OCI-LY7 (cell line): ENCODE results near the gene SPON1. TPM values are rescaled to one million over a fixed set of nuclear protein-coding genes. Genes with fewer than 3 reads are reported as not detected.
A peak's percentile ranks its signal among the peaks of the same experiment; 100 is the strongest.
"Not testable (repeated sequence)": the region's sequence is repeated elsewhere in the genome, so short reads cannot be mapped to it uniquely, and the experiment has no call there.

Experiments used
- BruUV-seq: library from RNA; stranded (reverse); fragments of 400-500 nt; replicated peaks from 2 replicates; lab custom pipeline; 2021; lab: Mats Ljungman, UMichigan
- CTCF ChIA-PET: fragments of 300-600 bp; sonication (Branson Sonifier 250); formaldehyde crosslinking; loops from one replicate; lab custom pipeline; 2022; ENCODE audit warnings: antibody characterized with exemption; ENCODE audit not compliant: unreplicated experiment; lab: Charles Lee
- POLR2A ChIA-PET: fragments of 300-600 bp; sonication (Branson Sonifier 250); formaldehyde crosslinking; loops from one replicate; lab custom pipeline; 2022; ENCODE audit warnings: antibody characterized with exemption; lab: Charles Lee
- DNase-seq: peaks from one replicate; pipeline ENCODE4 v3.0.0-alpha.2; 2015; ENCODE audit warnings: low spot score
- H2AFZ ChIP-seq: fragments of 200-600 bp; sonication (generic), shearing (Covaris generic); 2 replicates; pipeline ENCODE4 v1.6.1; 2014; ENCODE audit warnings: mild to moderate bottlenecking, antibody characterized with exemption, low read length, moderate library complexity
- H3K27ac ChIP-seq: fragments of 200-600 bp; sonication (generic); 2 replicates; pipeline ENCODE4 v1.5.1; 2014; ENCODE audit warnings: mixed run types, low read depth, mild to moderate bottlenecking, moderate library complexity, low read length, inconsistent platforms; ENCODE audit not compliant: poor library complexity, severe bottlenecking
- H3K36me3 ChIP-seq: fragments of 200-600 bp; sonication (generic); 2 replicates; pipeline ENCODE4 v1.6.1; 2014; ENCODE audit warnings: mild to moderate bottlenecking, antibody characterized with exemption, low read length, moderate library complexity, mixed read lengths; ENCODE audit not compliant: insufficient read depth
- H3K4me1 ChIP-seq: fragments of 200-600 bp; sonication (generic); 2 replicates; pipeline ENCODE4 v1.5.1; 2014; ENCODE audit warnings: mild to moderate bottlenecking, low read length; ENCODE audit not compliant: insufficient read depth, poor library complexity, severe bottlenecking
- H3K4me2 ChIP-seq: fragments of 200-600 bp; sonication (generic); 2 replicates; pipeline ENCODE4 v1.6.1; 2014; ENCODE audit warnings: mild to moderate bottlenecking, low read length
- H3K4me3 ChIP-seq: fragments of 200-600 bp; sonication (generic); 2 replicates; pipeline ENCODE4 v1.5.1; 2014; ENCODE audit warnings: mild to moderate bottlenecking, low read depth, low read length; ENCODE audit not compliant: poor library complexity, severe bottlenecking
- H3K79me2 ChIP-seq: fragments of 200-600 bp; sonication (generic); 2 replicates; pipeline ENCODE4 v1.6.1; 2016; ENCODE audit warnings: low read depth, mild to moderate bottlenecking, low read length, moderate library complexity, mixed read lengths; ENCODE audit not compliant: insufficient read depth
- H3K9me2 ChIP-seq: fragments of 200-600 bp; sonication (generic); 2 replicates; pipeline ENCODE4 v1.6.1; 2016; ENCODE audit warnings: mild to moderate bottlenecking, low read length, mixed read lengths; ENCODE audit not compliant: insufficient read depth
- H3K9me3 ChIP-seq: fragments of 200-600 bp; sonication (generic); 2 replicates; pipeline ENCODE4 v1.6.1; 2014; ENCODE audit warnings: mild to moderate bottlenecking, mixed run types, low read length, mixed read lengths
- H4K20me1 ChIP-seq: fragments of 200-600 bp; sonication (generic); 2 replicates; pipeline ENCODE4 v1.6.1; 2014; ENCODE audit warnings: mild to moderate bottlenecking, antibody characterized with exemption, low read length, moderate library complexity, mixed read lengths; ENCODE audit not compliant: insufficient read depth
- CTCF ChIP-seq: fragments of 200-600 bp; sonication (generic); conservative IDR thresholded peaks from 2 replicates; pipeline ENCODE4 v1.5.1; 2014; ENCODE audit warnings: mild to moderate bottlenecking, antibody characterized with exemption, low read length, moderate library complexity, mixed read lengths
- EZH2phosphoT487 ChIP-seq: fragments of 200-600 bp; sonication (generic); IDR thresholded peaks from 2 replicates; pipeline ENCODE4 v1.6.1; 2018; ENCODE audit warnings: low read depth, borderline replicate concordance, mild to moderate bottlenecking, mixed run types, antibody characterized with exemption, low read length, moderate library complexity, mixed read lengths
- intact Hi-C: fragments of 100-400 bp; cut with micrococcal nuclease; formaldehyde crosslinking; loops from one replicate; pipeline ENCODE4 v1.10.0; 2022; ENCODE audit not compliant: unreplicated experiment
- total RNA-seq, 2 experiments: library from RNA; depleted of rRNA in 1 of 2; stranded (reverse); fragments of >200 nt in 1 of 2; shearing (Covaris generic) in 1 of 2; gene quantifications; 2 replicates each; pipeline ENCODE4 v1.2.3, GENCODE V29; 2014 to 2022

Gene SPON1
- total RNA-seq, 2 experiments from 2014 or later, result 0.38 TPM; not detected in 1

GRCh38 chr11:13929395-13929891 is 33.1 kb upstream of the SPON1 start:
- Histone ChIP-seq H3K79me2 (no peaks in the 10 kb centered on the region), H3K4me3 (no peak overlapping the region), H3K27ac (peak overlapping the region; percentile 40), H3K4me2 (peak overlapping the region; percentile 33), H3K4me1 (peaks cover 70% of the 10 kb centered on the region), H4K20me1 (no peaks in the 10 kb centered on the region), H3K36me3 (no peaks in the 10 kb centered on the region; the same call in 1 of the 2 replicates), H3K9me2 (no peaks in the 10 kb centered on the region), H3K9me3 (no peaks in the 10 kb centered on the region; the same call in 1 of the 2 replicates), H2AFZ (peak overlapping the region; percentile 71)
- no TSS peak for BruUV-seq
- no peak for DNase-seq
- no peak for TF ChIP-seq EZH2phosphoT487
- no peak for TF ChIP-seq CTCF
- intact Hi-C loops, result loop anchor here (10.0 kb wide), 1 partner anchor 265 kb away; the partner anchor contains the start of gene FAR1
- CTCF ChIA-PET, result no interaction called here
- POLR2A ChIA-PET, result interaction anchor here (0.6 to 0.9 kb wide), 3 partner anchors 16 to 300 kb away, joined by 3 to 4 read pairs (median 4); no protein-coding TSS in a partner anchor

- H3K36me3 ChIP-seq, result no peaks in the 10 kb centered on the region; the same call in 1 of the 2 replicates
- no peak overlapping the region for H3K27ac ChIP-seq
- H4K20me1 ChIP-seq, result no peaks in the 10 kb centered on the region
- BruUV-seq, result no TSS peak
- H3K79me2 ChIP-seq, result no peaks in the 10 kb centered on the region
- CTCF ChIA-PET, result interaction anchor here (0.6 to 0.7 kb wide), 2 partner anchors 8 to 45 kb away, joined by 3 to 4 read pairs; no protein-coding TSS in a partner anchor
- POLR2A ChIA-PET, result interaction anchor here (0.9 to 1.4 kb wide), 7 partner anchors 9 to 70 kb away, joined by 3 to 6 read pairs (median 3); no protein-coding TSS in a partner anchor
- H3K4me1 ChIP-seq, result peaks cover 51% of the 10 kb centered on the region
- TF ChIP-seq CTCF (0 out of 2 replicates have a peak, but pooled peaks have one; percentile 32), EZH2phosphoT487 (no peak)
- intact Hi-C loops, result no loop called here
- DNase-seq, result no peak
- no peaks in the 10 kb centered on the region; the same call in 1 of the 2 replicates for H3K9me3 ChIP-seq
- no peaks in the 10 kb centered on the region for H3K9me2 ChIP-seq
- H2AFZ ChIP-seq, result peak overlapping the region; percentile 34; the same call in 1 of the 2 replicates
- no peak overlapping the region for H3K4me2 ChIP-seq
- no peak overlapping the region for H3K4me3 ChIP-seq
Measured at GRCh38 chr11:13931356-13931755, 31.2 kb upstream of the SPON1 start.

DNA sequence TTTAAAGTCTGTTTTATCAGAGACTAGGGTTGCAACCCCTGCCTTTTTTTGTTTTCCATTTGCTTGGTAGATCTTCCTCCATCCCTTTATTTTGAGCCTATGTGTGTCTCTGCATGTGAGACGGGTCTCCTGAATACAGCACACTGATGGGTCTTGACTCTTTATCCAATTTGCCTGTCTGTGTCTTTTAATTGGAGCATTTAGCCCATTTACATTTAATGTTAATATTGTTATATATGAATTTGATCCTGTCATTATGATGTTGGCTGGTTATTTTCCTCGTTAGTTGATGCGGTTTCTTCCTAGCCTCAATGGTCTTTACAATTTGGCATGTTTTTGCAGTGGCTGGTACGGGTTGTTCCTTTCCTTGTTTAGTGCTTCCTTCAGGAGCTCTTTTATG is 25.4 kb upstream of the SPON1 start:
- H4K20me1 ChIP-seq, BruUV-seq, DNase-seq, H3K36me3 ChIP-seq, H3K9me3 ChIP-seq, H3K4me1 ChIP-seq, H3K79me2 ChIP-seq, intact Hi-C loops, H3K9me2 ChIP-seq, H2AFZ ChIP-seq, H3K4me2 ChIP-seq, H3K27ac ChIP-seq, H3K4me3 ChIP-seq, CTCF ChIA-PET: not testable (repeated sequence)
- POLR2A ChIA-PET, result interaction anchor here (2.5 kb wide), 1 partner anchor 12 kb away, joined by 8 read pairs; no protein-coding TSS in a partner anchor

- H3K4me1 ChIP-seq, H3K4me3 ChIP-seq, H3K79me2 ChIP-seq, H3K9me2 ChIP-seq, H3K36me3 ChIP-seq, CTCF ChIA-PET, DNase-seq, H3K27ac ChIP-seq, H3K4me2 ChIP-seq, H4K20me1 ChIP-seq, H2AFZ ChIP-seq, BruUV-seq, H3K9me3 ChIP-seq, intact Hi-C loops, POLR2A ChIA-PET: not testable (repeated sequence)
Measured at GRCh38 chr11:13938829-13939228, 23.7 kb upstream of the SPON1 start.
